ENCODE measurements around the gene MPO.

DNA sequence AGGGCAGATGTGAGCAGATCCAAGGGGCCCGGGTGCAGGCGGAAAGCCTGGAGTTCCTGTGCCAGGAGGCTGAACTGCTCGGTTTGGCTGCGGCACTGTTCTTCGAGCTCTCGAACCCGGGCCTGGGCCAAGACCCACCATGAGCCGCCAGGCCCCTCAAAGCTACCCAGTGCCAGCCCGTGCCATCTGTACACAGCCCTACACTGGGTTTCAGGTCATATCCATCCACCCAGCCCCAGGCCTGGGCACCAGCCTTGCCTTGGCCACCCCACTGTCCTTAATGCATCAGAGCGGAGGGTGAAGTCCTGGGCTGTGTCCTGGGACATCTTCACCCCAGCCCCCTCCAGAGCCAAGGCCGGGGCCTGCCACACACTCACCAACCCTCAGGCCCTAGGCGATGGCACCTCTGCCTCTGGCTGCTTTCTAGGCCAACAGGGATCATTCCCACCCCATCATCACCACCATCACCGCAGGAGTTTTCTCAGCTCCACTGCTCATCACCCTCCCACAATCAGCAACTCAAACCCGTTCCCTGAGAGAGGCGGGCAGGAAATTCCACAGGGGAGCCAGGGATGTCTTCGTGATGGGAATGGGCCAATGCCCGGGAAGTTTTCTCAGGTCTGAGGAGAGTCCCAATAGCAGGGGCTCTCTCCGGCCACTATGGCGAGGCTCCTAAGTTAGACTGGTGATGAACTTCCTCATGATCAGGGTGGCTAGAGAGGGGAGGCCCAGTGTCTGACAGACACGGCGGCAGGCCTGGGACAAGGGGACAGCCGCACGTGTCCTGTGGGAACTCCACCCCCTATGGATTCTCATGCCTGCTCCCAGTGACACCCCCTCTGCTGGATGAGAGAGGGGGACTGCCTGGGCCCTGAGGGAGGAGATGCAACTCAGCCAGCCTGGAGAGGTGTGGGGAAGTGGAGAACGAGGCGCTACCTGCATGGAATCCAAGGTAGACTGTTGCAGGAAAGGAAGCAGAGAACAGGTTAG, 38.7 kb upstream of the MPO start:
- TF ChIP-seq POLR2A (IDR thresholded peaks at IDR 0.05) = no peak
- TF ChIP-seq, protein P1, sequence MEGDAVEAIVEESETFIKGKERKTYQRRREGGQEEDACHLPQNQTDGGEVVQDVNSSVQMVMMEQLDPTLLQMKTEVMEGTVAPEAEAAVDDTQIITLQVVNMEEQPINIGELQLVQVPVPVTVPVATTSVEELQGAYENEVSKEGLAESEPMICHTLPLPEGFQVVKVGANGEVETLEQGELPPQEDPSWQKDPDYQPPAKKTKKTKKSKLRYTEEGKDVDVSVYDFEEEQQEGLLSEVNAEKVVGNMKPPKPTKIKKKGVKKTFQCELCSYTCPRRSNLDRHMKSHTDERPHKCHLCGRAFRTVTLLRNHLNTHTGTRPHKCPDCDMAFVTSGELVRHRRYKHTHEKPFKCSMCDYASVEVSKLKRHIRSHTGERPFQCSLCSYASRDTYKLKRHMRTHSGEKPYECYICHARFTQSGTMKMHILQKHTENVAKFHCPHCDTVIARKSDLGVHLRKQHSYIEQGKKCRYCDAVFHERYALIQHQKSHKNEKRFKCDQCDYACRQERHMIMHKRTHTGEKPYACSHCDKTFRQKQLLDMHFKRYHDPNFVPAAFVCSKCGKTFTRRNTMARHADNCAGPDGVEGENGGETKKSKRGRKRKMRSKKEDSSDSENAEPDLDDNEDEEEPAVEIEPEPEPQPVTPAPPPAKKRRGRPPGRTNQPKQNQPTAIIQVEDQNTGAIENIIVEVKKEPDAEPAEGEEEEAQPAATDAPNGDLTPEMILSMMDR (IDR thresholded peaks at IDR 0.05) = no peak
